HPDE6-E6E7 (cell line): ENCODE data around the gene MIPEP.

Source experiments
- DNase-seq: peaks from one replicate; pipeline ENCODE4 v3.0.0; 2011; ENCODE audit warnings: missing footprints; ENCODE audit errors: extremely low spot score

Gene MIPEP

GRCh38 chr13:23852351-23852750, 36.8 kb downstream of the MIPEP start:
- no peak for DNase-seq

- no peak for DNase-seq
Measured at GRCh38 chr13:23851106-23851505, 38.1 kb downstream of the MIPEP start.

GRCh38 chr13:23850134-23850533, 39.1 kb downstream of the MIPEP start:
- no peak for DNase-seq

GRCh38 chr13:23849670-23850069, 39.5 kb downstream of the MIPEP start:
- DNase-seq: no peak

GRCh38 chr13:23848646-23849141, 40.5 kb downstream of the MIPEP start:
- DNase-seq: no peak

- no peak for DNase-seq
Measured at GRCh38 chr13:23848019-23848418, 41.2 kb downstream of the MIPEP start.

- no peak for DNase-seq
Measured at GRCh38 chr13:23847497-23847896, 41.7 kb downstream of the MIPEP start.

- DNase-seq: no peak
Measured at GRCh38 chr13:23845105-23845725, 44.0 kb downstream of the MIPEP start.

- no peak for DNase-seq
Measured at GRCh38 chr13:23844132-23844531, 45.1 kb downstream of the MIPEP start.

- DNase-seq: no peak
Measured at GRCh38 chr13:23843436-23843835, 45.8 kb downstream of the MIPEP start.

- DNase-seq: no peak
Measured at GRCh38 chr13:23842406-23842805, 46.8 kb downstream of the MIPEP start.

- DNase-seq: no peak
Measured at GRCh38 chr13:23833733-23834611, 55.2 kb downstream of the MIPEP start.

GRCh38 chr13:23828866-23829265, 60.3 kb downstream of the MIPEP start:
- peak; percentile 13 for DNase-seq

- DNase-seq: no peak
Measured at GRCh38 chr13:23828086-23828485, 61.1 kb downstream of the MIPEP start.

GRCh38 chr13:23825179-23825578, 64.0 kb downstream of the MIPEP start:
- DNase-seq: no peak

GRCh38 chr13:23824371-23824770, 64.8 kb downstream of the MIPEP start:
- no peak for DNase-seq

- no peak for DNase-seq
Measured at GRCh38 chr13:23822252-23822824, 66.9 kb downstream of the MIPEP start.

- no peak for DNase-seq
Measured at GRCh38 chr13:23820530-23820929, 68.7 kb downstream of the MIPEP start.

GRCh38 chr13:23817830-23818229, 71.4 kb downstream of the MIPEP start:
- no peak for DNase-seq

- DNase-seq: no peak
Measured at GRCh38 chr13:23817136-23817535, 72.1 kb downstream of the MIPEP start.

GRCh38 chr13:23813635-23814034, 75.6 kb downstream of the MIPEP start:
- no peak for DNase-seq

GRCh38 chr13:23811366-23812062, 77.7 kb downstream of the MIPEP start:
- no peak for DNase-seq
